GM23338 (cell line): Measurements from ENCODE around the gene PURA. TPM values are rescaled to one million over a fixed set of nuclear protein-coding genes. Genes with fewer than 3 reads are reported as not detected.
A peak's percentile ranks its signal among the peaks of the same experiment; 100 is the strongest.

Experiments
- ATAC-seq: fragments of 200-7000 bp; cut with Tn5 transposase; 3 replicates; pipeline ENCODE4 v1.9.1; 2020
- DNase-seq: peaks from one replicate; pipeline ENCODE4 v3.0.0-alpha.2; 2015; ENCODE audit warnings: low spot score
- H2AFZ ChIP-seq: fragments of 200-600 bp; sonication (generic); 2 replicates; pipeline ENCODE4 v1.8.0; 2016; ENCODE audit warnings: antibody characterized with exemption, mild to moderate bottlenecking, moderate library complexity
- H3F3A ChIP-seq: fragments of 200-600 bp; sonication (generic); replicated peaks from 2 replicates; pipeline ENCODE4 v1.8.0; 2017; ENCODE audit warnings: antibody characterized with exemption, mixed run types, low read depth
- H3K27ac ChIP-seq: fragments of 200-600 bp; sonication (generic); 2 replicates; pipeline ENCODE4 v1.6.1; 2016; ENCODE audit warnings: low read depth
- H3K27me3 ChIP-seq: fragments of 200-600 bp; sonication (generic); 2 replicates; pipeline ENCODE4 v1.8.0; 2016; ENCODE audit warnings: mild to moderate bottlenecking, mixed run types, moderate library complexity; ENCODE audit not compliant: insufficient read depth
- H3K36me3 ChIP-seq: fragments of 200-600 bp; sonication (generic); 2 replicates; pipeline ENCODE4 v1.8.0; 2016; ENCODE audit warnings: mild to moderate bottlenecking; ENCODE audit not compliant: insufficient read depth
- H3K4me1 ChIP-seq: fragments of 200-600 bp; sonication (generic); 2 replicates; pipeline ENCODE4 v1.8.0; 2016; ENCODE audit warnings: mild to moderate bottlenecking, moderate library complexity; ENCODE audit not compliant: insufficient read depth
- H3K4me2 ChIP-seq: fragments of 200-600 bp; sonication (generic); 2 replicates; pipeline ENCODE4 v1.7.1; 2017; ENCODE audit warnings: mixed run types
- H3K4me3 ChIP-seq: fragments of 200-600 bp; sonication (generic); 2 replicates; pipeline ENCODE4 v1.6.1; 2016; ENCODE audit warnings: mixed run types
- H3K79me2 ChIP-seq: fragments of 200-600 bp; sonication (generic); replicated peaks from 2 replicates; pipeline ENCODE4 v1.8.0; 2017; ENCODE audit warnings: mild to moderate bottlenecking; ENCODE audit not compliant: insufficient read depth
- H3K9me2 ChIP-seq: fragments of 200-600 bp; sonication (generic); 2 replicates; pipeline ENCODE4 v1.8.0; 2017; ENCODE audit not compliant: insufficient read depth
- H4K20me1 ChIP-seq: fragments of 200-600 bp; sonication (generic); replicated peaks from 2 replicates; pipeline ENCODE4 v1.8.0; 2017; ENCODE audit warnings: mild to moderate bottlenecking; ENCODE audit not compliant: insufficient read depth
- H3K27ac Mint-ChIP-seq: 2 replicates; pipeline ENCODE4 v1.8.0; 2020; ENCODE audit warnings: inconsistent platforms, mild to moderate bottlenecking, moderate library complexity, mixed read lengths
- H3K27me3 Mint-ChIP-seq: 3 replicates; pipeline ENCODE4 v1.8.0; 2022; ENCODE audit warnings: low read depth, mild to moderate bottlenecking, moderate library complexity, mixed read lengths, inconsistent platforms; ENCODE audit not compliant: insufficient read depth, poor library complexity
- H3K36me3 Mint-ChIP-seq: 3 replicates; pipeline ENCODE4 v1.8.0; 2021; ENCODE audit warnings: low read depth, mild to moderate bottlenecking, inconsistent platforms, moderate library complexity, mixed read lengths
- H3K4me1 Mint-ChIP-seq: 3 replicates; pipeline ENCODE4 v1.8.0; 2020; ENCODE audit warnings: mild to moderate bottlenecking, inconsistent platforms, mixed read lengths
- H3K4me3 Mint-ChIP-seq: 3 replicates; pipeline ENCODE4 v1.8.0; 2021; ENCODE audit warnings: moderate library complexity, mild to moderate bottlenecking, inconsistent platforms, mixed read lengths
- H3K9me3 Mint-ChIP-seq: 3 replicates; pipeline ENCODE4 v1.8.0; 2020; ENCODE audit warnings: moderate library complexity, mild to moderate bottlenecking, inconsistent platforms, mixed read lengths
- CTCF ChIP-seq, 2 experiments: fragments of 200-600 bp in 1 of 2; sonication (generic) in 1 of 2; conservative IDR thresholded peaks; 2 replicates each; pipeline versions ENCODE4 v1.5.1 to v1.6.1; 2016 to 2017; ENCODE audit warnings: antibody characterized with exemption in 2 of 2, low read depth in 2 of 2, mild to moderate bottlenecking in 2 of 2, moderate library complexity in 1 of 2
- ETS1 ChIP-seq: IDR thresholded peaks from 2 replicates; pipeline ENCODE4 v1.6.1; 2016; ENCODE audit warnings: antibody characterized with exemption
- EZH2phosphoT487 ChIP-seq: fragments of 200-600 bp; sonication (generic); IDR thresholded peaks from one replicate; pipeline ENCODE4 v1.8.1; 2018; ENCODE audit warnings: antibody characterized with exemption; ENCODE audit not compliant: unreplicated experiment
- NANOG ChIP-seq: IDR thresholded peaks from 2 replicates; pipeline ENCODE4 v1.6.1; 2016; ENCODE audit warnings: antibody characterized with exemption, borderline replicate concordance
- POLR2AphosphoS5 ChIP-seq: IDR thresholded peaks from 2 replicates; pipeline ENCODE4 v1.6.1; 2016; ENCODE audit warnings: antibody characterized with exemption, low read depth
- STAT1 ChIP-seq: IDR thresholded peaks from one replicate; pipeline ENCODE4 v1.6.1; 2016; ENCODE audit warnings: antibody characterized with exemption; ENCODE audit not compliant: unreplicated experiment
- ZNF331 ChIP-seq: fragments of 250-450 bp; sonication (Bioruptor Pico); IDR thresholded peaks from 2 replicates; pipeline ENCODE4 v1.5.0; 2020; ENCODE audit warnings: low read depth, mild to moderate bottlenecking, moderate library complexity
- ZNF462 ChIP-seq: fragments of 250-450 bp; sonication (Bioruptor Pico); IDR thresholded peaks from 2 replicates; pipeline ENCODE4 v1.5.0; 2020; ENCODE audit warnings: mild to moderate bottlenecking, moderate library complexity
- polyA plus RNA-seq: library from polyadenylated mRNA; unstranded; fragments of >200 nt; fragmentation: Nextera tagmentation; extraction: Ambion mirVana; gene quantifications from 2 replicates; pipeline ENCODE4 v1.2.1, GENCODE V29; 2016
- total RNA-seq: library from RNA; depleted of rRNA; stranded (reverse); fragments of >200 nt; shearing (Covaris generic); gene quantifications from 2 replicates; pipeline ENCODE4 v1.2.3, GENCODE V29; 2014

The PURA gene
- total and polyA plus RNA-seq, 2 experiments from 2014 or later = 1.5 to 2.3 TPM

DNA sequence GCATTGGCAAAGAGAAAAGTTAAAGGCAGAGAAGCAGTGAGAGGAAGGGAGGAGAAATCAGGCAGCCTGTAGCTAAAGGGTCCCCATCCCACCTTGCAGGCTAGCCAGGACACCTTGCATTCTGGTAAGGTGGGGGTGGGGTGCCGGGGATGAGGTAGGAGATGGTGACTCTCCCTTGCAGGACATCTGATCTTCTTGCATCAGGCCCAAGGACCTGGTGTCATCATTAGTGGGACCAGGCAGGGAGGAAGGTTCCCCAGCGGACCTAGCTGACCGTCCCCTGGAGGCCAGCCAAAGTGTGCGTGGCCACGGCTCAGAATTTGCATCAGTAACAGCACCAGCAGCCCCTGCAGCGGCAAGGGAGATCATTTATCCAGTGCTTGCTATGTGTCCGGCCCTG lies 39.3 kb downstream of the PURA start:
- H3K4me2 ChIP-seq = peak overlapping the region; percentile 72
- peaks cover 24% of the 10 kb centered on the region for H3K4me1 ChIP-seq
- Mint-ChIP-seq H3K9me3 (no peaks in the 10 kb centered on the region), H3K27ac (no peak overlapping the region), H3K36me3 (no peaks in the 10 kb centered on the region), H3K27me3 (peaks cover 12% of the 10 kb centered on the region), H3K4me3 (peak overlapping the region; percentile 5; the same call in 2 of the 3 replicates), H3K4me1 (peaks cover 43% of the 10 kb centered on the region)
- peak overlapping the region; percentile 97 for H2AFZ ChIP-seq
- H3K9me2 ChIP-seq = no peaks in the 10 kb centered on the region
- H3K4me3 ChIP-seq = peak overlapping the region; percentile 38; the same call in 1 of the 2 replicates
- no peaks in the 10 kb centered on the region for H4K20me1 ChIP-seq
- no peak overlapping the region for H3K27ac ChIP-seq
- H3K27me3 ChIP-seq = peaks cover 39% of the 10 kb centered on the region
- ATAC-seq (no peak), DNase-seq (no peak)
- no peaks in the 10 kb centered on the region for H3F3A ChIP-seq
- H3K36me3 ChIP-seq = no peaks in the 10 kb centered on the region
- TF ChIP-seq NANOG (no peak), ZNF331 (CRISPR knock-in tag) (no peak), EZH2phosphoT487 (no peak), STAT1 (no peak), POLR2AphosphoS5 (no peak), ZNF462 (CRISPR knock-in tag) (no peak), ETS1 (no peak), CTCF (conservative IDR thresholded peaks at IDR 0.05; ENCODE audit: low read depth in 2 of 2) (no peak)
- H3K79me2 ChIP-seq = no peaks in the 10 kb centered on the region
